Activated gamma-delta T cell (primary cell): ENCODE data around the gene ATOH7.
A peak's percentile ranks its signal among the peaks of the same experiment; 100 is the strongest.
"Not testable (repeated sequence)": the region's sequence is repeated elsewhere in the genome, so short reads cannot be mapped to it uniquely, and the experiment has no call there.

Experiments
- DNase-seq: peaks from one replicate; lab custom pipeline; 2025; lab: John Stamatoyannopoulos, UW

Gene ATOH7

DNA sequence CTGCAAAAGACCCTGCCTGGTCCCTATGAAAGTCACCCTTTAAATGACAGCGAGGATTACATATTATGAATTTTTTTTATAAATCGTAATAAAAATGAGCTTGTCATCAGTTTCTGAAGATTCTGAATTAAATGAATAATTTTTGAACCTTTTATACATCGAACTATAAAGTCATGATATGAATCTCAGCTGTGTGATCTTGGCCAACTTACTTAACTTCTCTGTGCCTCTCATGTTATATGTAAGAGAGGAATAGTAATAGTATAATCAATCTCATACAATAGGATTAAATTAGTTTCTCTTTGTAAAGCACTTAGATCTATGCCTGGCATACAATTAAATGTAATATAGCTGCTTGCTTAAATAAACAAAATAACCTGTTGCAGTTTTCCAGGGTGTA, 5.3 kb upstream of the ATOH7 start:
- DNase-seq = no peak

- DNase-seq = no peak
Observed at GRCh38 chr10:68235581-68235980, 3.7 kb upstream of the ATOH7 start.

- DNase-seq = no peak
Observed at GRCh38 chr10:68235111-68235510, 3.2 kb upstream of the ATOH7 start.

DNA sequence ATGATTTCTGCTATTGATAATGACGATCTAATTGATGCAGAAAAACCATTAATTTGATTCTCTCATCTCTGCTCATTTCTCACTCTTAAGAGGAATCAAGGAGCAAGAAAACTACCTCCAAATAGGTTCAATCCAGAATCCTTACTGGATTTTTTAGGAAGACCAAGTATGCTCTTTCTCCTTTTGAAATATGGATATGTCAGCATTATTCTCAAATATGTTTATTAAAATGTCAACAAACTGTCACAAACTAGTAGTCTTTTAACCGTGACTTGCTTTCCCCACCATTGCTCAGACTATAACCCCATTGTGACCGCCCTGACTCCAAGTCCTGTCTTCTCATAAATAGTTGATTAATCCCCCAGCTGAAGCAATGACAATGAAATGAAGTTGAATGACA, 1.1 kb upstream of the ATOH7 start:
- DNase-seq = no peak

DNA sequence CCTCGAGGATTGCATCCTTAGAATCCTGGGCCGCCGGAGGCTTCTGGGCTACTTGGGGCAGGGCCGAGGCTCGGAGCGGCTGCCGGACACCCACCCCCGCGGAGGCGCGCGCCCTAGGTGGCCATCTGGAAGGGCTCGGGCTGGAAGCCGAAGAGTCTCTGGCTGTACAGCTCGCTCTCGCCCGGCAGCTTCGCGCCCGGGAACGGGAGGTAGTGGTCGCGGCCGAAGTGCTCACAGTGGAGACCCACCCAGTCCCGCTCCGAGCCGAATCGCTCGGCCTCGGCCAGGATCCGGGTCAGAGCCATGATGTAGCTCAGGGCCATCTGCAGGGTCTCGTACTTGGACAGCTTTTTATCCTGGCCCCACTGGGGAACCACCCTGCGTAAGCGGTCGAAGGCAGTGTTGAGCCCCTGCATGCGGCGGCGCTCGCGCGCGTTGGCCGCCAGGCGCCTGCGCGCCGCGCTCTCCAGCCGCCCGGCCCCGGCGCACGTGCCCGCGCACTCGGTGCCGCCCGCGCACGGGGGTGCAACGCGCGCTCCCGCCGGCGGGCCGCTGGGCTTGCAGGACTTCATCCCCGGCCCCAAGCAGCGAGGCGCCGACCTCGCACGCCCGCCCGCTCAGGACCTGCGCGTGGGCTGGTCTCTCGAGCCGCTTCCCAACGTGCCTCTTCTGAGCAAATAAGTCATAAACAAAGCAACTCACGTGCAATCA, 652 bp downstream of the ATOH7 start:
- peak; percentile 7 for DNase-seq

DNA sequence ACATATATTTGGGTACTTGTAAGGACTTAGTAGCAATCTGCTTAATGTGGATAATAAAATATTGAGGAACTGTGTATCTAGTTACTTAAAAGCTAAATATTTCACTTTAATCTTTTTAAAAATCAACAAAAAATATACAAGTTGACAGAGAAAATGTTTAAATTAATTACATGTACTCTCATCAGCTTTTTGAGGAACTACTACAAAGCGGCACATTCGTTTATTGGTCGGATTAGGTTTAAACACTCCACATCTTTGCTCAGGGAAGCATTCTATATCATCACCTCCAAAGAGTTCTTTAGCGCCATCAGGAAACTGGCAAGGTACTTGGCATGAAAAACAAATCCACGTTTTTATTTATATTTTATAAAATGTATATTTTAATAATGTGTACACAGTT, 1.6 kb downstream of the ATOH7 start:
- DNase-seq = no peak

DNA sequence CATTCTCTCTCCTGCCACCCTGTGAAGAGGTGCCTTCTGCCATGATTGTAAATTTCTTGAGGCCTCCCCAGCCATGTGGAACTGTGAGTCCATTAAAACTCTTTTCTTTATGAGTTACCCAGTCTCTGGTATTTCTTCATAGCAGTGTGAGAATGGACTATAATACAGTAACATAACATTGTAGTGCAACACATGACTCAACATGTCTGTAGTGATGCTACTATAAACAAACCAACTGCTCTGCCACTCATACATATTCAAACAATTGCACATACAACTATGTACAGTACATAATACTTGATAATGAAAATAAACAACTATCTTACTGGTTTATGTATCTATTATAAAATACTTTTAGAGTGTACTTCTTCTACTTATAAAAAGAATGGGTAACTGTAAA, 7.1 kb downstream of the ATOH7 start:
- no peak for DNase-seq

DNA sequence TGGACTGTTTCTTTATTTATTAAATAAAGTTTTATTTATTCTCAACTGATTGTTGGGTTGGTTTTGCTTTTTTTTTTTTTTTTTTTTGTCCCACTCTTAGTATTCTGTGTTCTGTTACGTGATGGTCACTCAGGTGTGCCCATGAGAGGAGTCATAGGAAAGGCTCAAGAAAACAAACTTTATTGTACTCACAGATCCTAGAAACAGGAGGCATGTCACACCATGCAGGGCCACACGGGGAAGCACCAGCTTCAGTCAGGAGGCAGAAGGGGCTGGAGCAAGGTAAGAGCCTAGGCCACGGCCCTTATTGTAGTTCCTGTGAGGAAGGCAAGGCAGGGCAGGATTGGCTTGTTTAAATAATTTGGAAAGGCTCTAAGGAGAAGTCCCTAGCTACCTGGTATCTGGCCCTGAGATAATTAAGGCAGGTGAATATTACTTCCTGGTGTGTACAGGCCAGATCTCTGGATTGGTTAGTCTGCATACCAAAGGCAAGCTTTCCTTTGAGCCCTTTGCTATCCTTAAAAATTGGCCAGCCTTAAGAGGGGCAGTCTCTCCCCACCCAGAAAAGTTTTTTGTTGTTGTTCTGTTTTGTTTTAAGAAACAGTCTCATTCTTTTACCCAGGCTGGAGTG, 8.3 kb downstream of the ATOH7 start:
- no peak for DNase-seq

- no peak for DNase-seq
Observed at GRCh38 chr10:68222391-68222790, 9.5 kb downstream of the ATOH7 start.

DNA sequence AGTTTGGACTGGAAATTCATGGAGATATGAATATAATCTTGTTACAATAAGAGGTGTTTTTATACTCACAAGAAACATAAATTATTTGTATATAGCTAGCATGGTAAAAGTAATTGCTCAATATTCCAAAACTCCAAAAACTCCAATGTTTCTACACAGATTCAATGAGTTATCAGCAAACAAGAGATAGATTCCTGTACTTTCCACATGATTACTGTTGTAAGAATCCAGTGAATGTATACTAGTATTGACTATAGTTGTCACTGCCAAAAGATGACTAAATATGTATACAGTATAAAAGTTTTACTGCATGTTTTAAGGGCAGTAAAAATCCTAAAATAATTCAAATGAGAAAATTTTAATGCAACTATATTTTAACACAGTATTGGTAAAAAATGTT, 10.7 kb downstream of the ATOH7 start:
- DNase-seq = no peak

DNA sequence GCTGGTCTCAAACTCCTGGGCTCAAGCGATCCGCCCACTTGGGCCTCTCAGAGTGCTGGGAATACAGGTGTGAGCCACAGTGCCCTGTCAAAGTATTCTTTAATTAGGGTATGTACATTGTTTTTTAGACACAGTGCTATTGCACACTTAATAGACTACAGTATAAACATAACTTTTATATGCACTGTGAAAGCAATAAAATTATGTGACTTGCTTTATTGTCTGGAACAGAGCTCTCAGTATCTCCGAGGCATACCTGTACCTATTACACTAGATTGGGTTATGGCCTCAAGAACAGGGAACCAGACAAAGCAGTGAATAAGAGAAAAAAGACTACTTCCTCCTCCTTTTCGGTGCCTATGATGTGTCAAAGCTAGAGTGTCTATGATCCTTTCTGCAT, 13.1 kb downstream of the ATOH7 start:
- no peak for DNase-seq

DNA sequence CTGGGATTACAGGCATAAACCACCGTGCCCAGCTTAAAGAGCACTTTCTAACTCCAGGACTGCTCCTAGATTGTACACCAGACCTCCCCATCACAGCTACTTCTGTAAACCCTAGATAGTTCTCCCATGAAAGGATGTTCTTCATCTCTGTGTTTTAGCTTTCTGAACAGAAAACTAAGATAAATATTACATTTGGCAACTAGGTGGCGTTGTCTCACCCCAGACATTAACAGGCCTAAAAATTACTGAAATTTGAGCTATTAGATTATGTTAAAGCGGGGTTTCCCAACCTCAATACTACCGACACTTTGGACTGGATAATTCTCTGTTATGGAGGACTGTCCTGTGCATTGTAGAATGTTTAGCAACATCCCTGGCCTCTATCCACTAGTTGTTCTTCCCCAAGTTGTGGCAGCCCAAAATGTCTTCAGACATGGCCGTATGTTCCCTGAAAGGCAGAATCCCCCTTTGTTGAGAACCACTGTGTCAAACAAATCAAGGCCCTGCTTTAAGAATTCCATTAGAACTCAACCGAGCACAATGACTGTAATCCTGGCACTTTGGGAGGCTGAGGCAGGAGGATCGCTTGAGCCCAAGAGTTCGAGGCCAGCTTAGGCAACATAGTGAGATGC, 19.1 kb downstream of the ATOH7 start:
- no peak for DNase-seq

DNA sequence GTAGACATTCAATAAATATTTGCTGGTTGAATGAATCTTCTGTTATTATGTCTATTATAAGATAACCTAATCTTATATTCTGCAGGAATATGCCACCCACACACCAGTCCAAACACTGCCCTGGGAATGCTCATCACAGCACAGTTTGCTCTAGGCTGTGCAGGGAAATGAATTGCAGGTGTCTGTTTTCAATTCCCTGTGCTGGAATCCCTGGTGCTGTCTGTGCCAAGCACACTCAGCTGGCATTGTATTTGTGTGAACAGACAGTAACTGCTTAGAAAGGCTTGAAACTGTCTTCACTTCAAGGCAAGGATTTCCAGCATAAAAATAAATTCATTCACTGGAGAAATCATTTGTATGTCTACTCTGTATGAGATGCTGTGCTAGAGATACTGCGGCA, 20.2 kb downstream of the ATOH7 start:
- no peak for DNase-seq

GRCh38 chr10:68208424-68209042, 23.4 kb downstream of the ATOH7 start:
- no peak for DNase-seq

DNA sequence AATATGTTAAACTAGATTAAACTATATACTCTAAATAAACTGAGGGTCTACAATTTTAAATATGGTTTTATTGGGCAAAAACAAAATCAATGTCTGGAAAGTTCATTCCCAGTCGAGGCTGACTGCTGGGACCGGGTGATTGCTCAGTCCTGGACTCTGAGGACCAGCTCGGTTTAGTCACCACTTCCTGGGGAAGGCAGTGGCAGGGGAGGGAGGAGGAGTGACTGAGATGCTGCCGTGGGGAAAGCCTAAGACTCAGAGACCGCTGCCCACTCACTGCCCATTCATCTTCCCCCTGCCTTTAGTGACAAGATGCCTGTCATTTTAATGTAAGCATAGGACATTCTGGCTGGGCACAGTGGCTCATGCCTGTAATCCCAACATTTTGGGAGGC, 29.0 kb downstream of the ATOH7 start:
- no peak for DNase-seq

- no peak for DNase-seq
Observed at GRCh38 chr10:68196701-68197100, 35.2 kb downstream of the ATOH7 start.

- not testable (repeated sequence) for DNase-seq
Observed at GRCh38 chr10:68195776-68196175, 36.1 kb downstream of the ATOH7 start.

DNA sequence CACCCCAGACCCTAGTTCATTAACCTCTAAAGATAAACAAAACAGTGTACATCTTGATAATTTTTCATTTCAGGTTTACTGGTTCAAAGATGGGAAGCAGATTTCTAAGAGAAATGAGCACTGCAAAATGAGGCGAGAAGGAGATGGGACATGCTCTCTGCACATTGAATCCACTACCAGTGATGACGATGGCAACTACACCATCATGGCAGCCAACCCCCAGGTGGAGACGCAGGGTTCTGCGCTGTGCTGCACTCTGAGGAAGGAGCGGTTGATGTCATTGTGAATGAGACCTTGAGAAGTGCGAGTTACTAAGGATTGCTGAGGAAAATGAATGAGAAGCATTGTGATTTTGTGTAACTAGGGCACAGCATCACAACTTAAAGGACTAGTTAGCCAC, 37.6 kb downstream of the ATOH7 start:
- no peak for DNase-seq

DNA sequence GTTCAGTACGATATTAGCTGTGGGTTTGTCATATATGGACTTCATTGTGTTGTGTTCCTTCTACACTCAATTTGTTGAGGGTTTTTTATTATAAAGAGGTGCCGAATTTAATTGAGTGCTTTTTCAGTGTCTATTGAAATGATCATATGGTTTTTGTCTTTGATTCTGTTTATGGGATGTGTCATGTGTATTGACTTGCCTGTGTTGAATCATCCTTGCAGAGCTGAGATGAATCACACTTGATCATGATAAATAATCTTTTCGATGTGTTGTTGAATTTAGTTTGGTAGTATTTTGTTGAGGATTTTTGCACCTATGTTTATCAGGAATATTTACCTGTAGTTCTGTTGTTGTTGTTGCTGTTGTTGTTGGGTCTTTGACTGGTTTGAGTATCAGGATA, 39.8 kb downstream of the ATOH7 start:
- no peak for DNase-seq

DNA sequence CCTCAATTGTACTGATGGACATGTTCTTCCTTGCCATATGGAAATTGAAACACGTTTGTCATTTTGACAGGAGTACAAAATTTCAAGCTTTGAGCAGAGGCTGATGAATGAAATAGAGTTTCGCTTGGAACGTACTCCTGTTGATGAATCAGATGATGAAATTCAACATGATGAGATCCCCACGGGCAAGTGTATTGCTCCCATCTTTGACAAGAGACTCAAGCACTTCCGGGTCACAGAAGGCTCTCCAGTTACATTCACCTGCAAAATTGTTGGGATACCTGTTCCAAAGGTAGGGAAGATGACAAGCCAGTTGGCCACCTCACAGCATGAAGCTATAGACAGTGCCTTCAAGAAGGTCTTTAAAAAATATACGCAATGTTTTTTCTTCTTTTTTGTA, 43.1 kb downstream of the ATOH7 start:
- DNase-seq = no peak

- no peak for DNase-seq
Observed at GRCh38 chr10:68185085-68185484, 46.8 kb downstream of the ATOH7 start.

- DNase-seq = no peak
Observed at GRCh38 chr10:68184546-68184945, 47.4 kb downstream of the ATOH7 start.
